Stomach (tissue), 4 donors: ENCODE data around the gene TNK2.

Experiments used
- EP300 ChIP-seq: sonication (generic); formaldehyde crosslinking; IDR thresholded peaks from one replicate; pipeline ENCODE4 v1.6.1; 2017; ENCODE audit warnings: antibody characterized with exemption
- POLR2A ChIP-seq, 4 donors: fragments of 450-650 bp; IDR thresholded peaks; one replicate each; pipeline ENCODE4 v1.6.1; 2016; ENCODE audit warnings: antibody characterized with exemption in 4 of 4, control low read depth in 2 of 4, mild to moderate bottlenecking in 1 of 4, moderate library complexity in 1 of 4
- TF ChIP-seq, protein P1 (sequence below), 7 experiments: fragments of 450-650 bp in 4 of 7; fragments of 200-600 bp in 3 of 7; sonication (generic) in 3 of 7; IDR thresholded peaks; one replicate each; pipeline ENCODE4 v1.5.1; 2016 to 2019; ENCODE audit warnings: antibody characterized with exemption in 7 of 7, control low read depth in 2 of 7, mild to moderate bottlenecking in 1 of 7

DNA sequence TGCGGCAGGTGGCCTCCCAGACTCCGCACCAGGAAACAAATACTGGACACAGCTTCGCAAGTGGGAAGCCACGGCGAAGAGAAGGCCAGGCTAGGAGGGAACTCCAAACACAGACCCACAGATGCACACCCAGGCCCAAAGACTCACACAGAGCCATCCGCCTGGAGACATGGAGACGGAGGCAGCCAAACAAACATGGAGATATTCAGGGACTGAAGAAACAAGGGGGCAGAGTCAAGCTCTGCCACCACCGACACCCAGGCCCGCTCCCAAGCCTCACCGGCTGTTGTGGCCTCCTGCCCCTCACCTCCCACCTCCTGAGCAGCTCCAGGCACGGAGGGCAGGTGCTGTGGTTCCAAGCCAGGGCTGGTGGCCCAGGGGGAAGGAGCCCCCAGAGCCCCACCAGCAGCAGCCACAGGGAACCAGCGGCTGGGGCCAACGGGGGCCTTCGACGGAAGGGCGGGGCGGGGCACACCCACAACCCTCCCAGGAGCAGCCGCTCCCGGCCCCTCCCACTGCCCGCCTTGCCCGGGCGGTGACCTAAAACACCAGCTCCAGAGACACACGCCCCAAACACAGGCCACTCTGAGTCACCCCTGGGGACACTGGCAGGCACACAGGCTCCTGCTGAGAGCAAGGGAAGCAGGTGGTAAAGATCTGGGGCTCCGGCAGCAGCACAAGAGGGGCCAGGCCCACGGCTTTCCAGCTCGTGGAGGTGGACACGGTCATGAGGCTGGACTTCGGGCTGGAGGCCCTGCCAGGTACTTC lies 31.9 kb downstream of the TNK2 start:
- TF ChIP-seq, protein P1, sequence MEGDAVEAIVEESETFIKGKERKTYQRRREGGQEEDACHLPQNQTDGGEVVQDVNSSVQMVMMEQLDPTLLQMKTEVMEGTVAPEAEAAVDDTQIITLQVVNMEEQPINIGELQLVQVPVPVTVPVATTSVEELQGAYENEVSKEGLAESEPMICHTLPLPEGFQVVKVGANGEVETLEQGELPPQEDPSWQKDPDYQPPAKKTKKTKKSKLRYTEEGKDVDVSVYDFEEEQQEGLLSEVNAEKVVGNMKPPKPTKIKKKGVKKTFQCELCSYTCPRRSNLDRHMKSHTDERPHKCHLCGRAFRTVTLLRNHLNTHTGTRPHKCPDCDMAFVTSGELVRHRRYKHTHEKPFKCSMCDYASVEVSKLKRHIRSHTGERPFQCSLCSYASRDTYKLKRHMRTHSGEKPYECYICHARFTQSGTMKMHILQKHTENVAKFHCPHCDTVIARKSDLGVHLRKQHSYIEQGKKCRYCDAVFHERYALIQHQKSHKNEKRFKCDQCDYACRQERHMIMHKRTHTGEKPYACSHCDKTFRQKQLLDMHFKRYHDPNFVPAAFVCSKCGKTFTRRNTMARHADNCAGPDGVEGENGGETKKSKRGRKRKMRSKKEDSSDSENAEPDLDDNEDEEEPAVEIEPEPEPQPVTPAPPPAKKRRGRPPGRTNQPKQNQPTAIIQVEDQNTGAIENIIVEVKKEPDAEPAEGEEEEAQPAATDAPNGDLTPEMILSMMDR (IDR thresholded peaks at IDR 0.05), result no peak
- TF ChIP-seq EP300 (no peak), POLR2A (IDR thresholded peaks at IDR 0.05) (no peak)
